Esophagus muscularis mucosa (tissue), 4 donors: ENCODE results near the gene TAAR8. TPM values are rescaled to one million over a fixed set of nuclear protein-coding genes. Genes with fewer than 3 reads are reported as not detected.
"Not testable (repeated sequence)": the region's sequence is repeated elsewhere in the genome, so short reads cannot be mapped to it uniquely, and the experiment has no call there.

Source experiments
- DNase-seq: peaks from one replicate; pipeline ENCODE4 v3.0.0-alpha.2; 2017; ENCODE audit errors: extremely low spot score
- H3K27ac ChIP-seq, 4 donors: fragments of 200-600 bp; sonication (generic); replicated peaks in 1 of 4; 1 replicate in 3 of 4; 2 replicates in 1 of 4; pipeline ENCODE4 v1.5.1; 2016 to 2019; ENCODE audit warnings: mild to moderate bottlenecking in 1 of 4
- H3K27me3 ChIP-seq, 4 donors: fragments of 200-600 bp; sonication (generic); one replicate each; pipeline versions ENCODE4 v1.5.1 to v1.6.0; 2016 to 2019
- H3K36me3 ChIP-seq, 4 donors: fragments of 200-600 bp; sonication (generic); one replicate each; pipeline ENCODE4 v1.5.1; 2016 to 2019
- H3K4me1 ChIP-seq, 4 donors: fragments of 200-600 bp; sonication (generic); one replicate each; pipeline ENCODE4 v1.5.1; 2016 to 2019
- H3K4me3 ChIP-seq, 4 donors: fragments of 200-600 bp; sonication (generic); 1 replicate in 2 of 4; 2 replicates in 2 of 4; pipeline ENCODE4 v1.5.1; 2016 to 2019; ENCODE audit warnings: mild to moderate bottlenecking in 4 of 4, moderate library complexity in 1 of 4
- H3K9me3 ChIP-seq, 4 donors: fragments of 200-600 bp; sonication (generic); 1 replicate in 3 of 4; 2 replicates in 1 of 4; pipeline ENCODE4 v1.5.1; 2016 to 2019
- CTCF ChIP-seq, 3 experiments: fragments of 200-600 bp in 2 of 3; fragments of 450-650 bp in 1 of 3; sonication (generic) in 2 of 3; IDR thresholded peaks; one replicate each; pipeline ENCODE4 v1.5.1; 2017 to 2019; ENCODE audit warnings: antibody characterized with exemption in 3 of 3, mild to moderate bottlenecking in 2 of 3, moderate library complexity in 1 of 3
- EP300 ChIP-seq: sonication (generic); formaldehyde crosslinking; IDR thresholded peaks from one replicate; pipeline ENCODE4 v1.6.1; 2017; ENCODE audit warnings: antibody characterized with exemption
- POLR2A ChIP-seq: fragments of 450-650 bp; IDR thresholded peaks from one replicate; pipeline ENCODE4 v1.6.1; 2017; ENCODE audit warnings: antibody characterized with exemption, moderate library complexity, mild to moderate bottlenecking, low read depth
- POLR2AphosphoS5 ChIP-seq, 2 donors: sonication (generic); formaldehyde crosslinking; IDR thresholded peaks; one replicate each; pipeline ENCODE4 v1.6.1; 2017; ENCODE audit warnings: antibody characterized with exemption in 2 of 2
- WGBS: methylation state at CpG from one replicate; pipeline ENCODE4 v1.1.5; 2018; 5-methylcytosine and 5-hydroxymethylcytosine counted together
- intact Hi-C: fragments of 100-400 bp; cut with DNase I; formaldehyde crosslinking; loops from one replicate; pipeline ENCODE4 v1.15.1; 2023
- total RNA-seq, 4 donors: library from RNA; depleted of rRNA; stranded (reverse); fragments of >200 nt; gene quantifications; one replicate each; pipeline versions ENCODE4 v1.1.0 to v1.2.1, GENCODE V29; 2016

Gene TAAR8
- total RNA-seq, 4 donors from 2014 or later = not detected

- WGBS = 22% methylated on average over 9 of the region's 9 CpGs
- Histone ChIP-seq H3K27me3 (no peaks in the 10 kb centered on the region), H3K9me3 (no peaks in the 10 kb centered on the region), H3K4me1 (peaks cover 0 to 4% (median 2%) of the 10 kb centered on the region in 4 donors), H3K4me3 (no peak overlapping the region), H3K36me3 (no peaks in the 10 kb centered on the region), H3K27ac (no peak overlapping the region)
- TF ChIP-seq POLR2A (no peak), CTCF (IDR thresholded peaks at IDR 0.05) (peak; percentile 72 to 83 (median 76))
- intact Hi-C loops = loop anchor here (10.0 kb wide), 1 partner anchor 264 kb away; the partner anchor contains the start of gene SLC18B1
- DNase-seq = no peak
These were observed 22.0 kb upstream of the TAAR8 start for GRCh38 chr6:132530293-132530974.

- not testable (repeated sequence) for H3K36me3 ChIP-seq
- 86% methylated on average over 2 of the region's 2 CpGs for WGBS
- intact Hi-C loops = loop anchor here (10.0 kb wide), 1 partner anchor 260 kb away; the partner anchor contains the start of gene SLC18B1
These were observed 17.9 kb upstream of the TAAR8 start for GRCh38 chr6:132534546-132534945.

GRCh38 chr6:132537145-132537544 lies 15.3 kb upstream of the TAAR8 start:
- TF ChIP-seq POLR2A = no peak
- no peak for TF ChIP-seq POLR2AphosphoS5 (IDR thresholded peaks at IDR 0.05)
- TF ChIP-seq CTCF (IDR thresholded peaks at IDR 0.05) = no peak
- no peak for TF ChIP-seq EP300

More at GRCh38 chr6:132534546-132534945, 17.9 kb upstream of the TAAR8 start:
- H3K27me3 ChIP-seq, H3K4me3 ChIP-seq, H3K9me3 ChIP-seq, H3K4me1 ChIP-seq, H3K27ac ChIP-seq, DNase-seq: not testable (repeated sequence)

GRCh38 chr6:132537977-132538376 lies 14.5 kb upstream of the TAAR8 start, which contains the start of gene TAAR9:
TAAR9 (plus strand) TSS chr6:132538277; CDS start chr6:132538290, 13 bp downstream.
- Histone ChIP-seq H3K27me3 (peaks cover 0 to 10% (median 0%) of the 10 kb centered on the region in 4 donors), H3K9me3 (no peaks in the 10 kb centered on the region), H3K4me1 (no peaks in the 10 kb centered on the region), H3K27ac (no peak within 1 kb of the TSS), H3K36me3 (no peaks in the 10 kb centered on the region), H3K4me3 (no peak within 1 kb of the TSS)
- DNase-seq = no peak
- no peak for TF ChIP-seq POLR2A
- no peak for TF ChIP-seq EP300
- no peak for TF ChIP-seq POLR2AphosphoS5 (IDR thresholded peaks at IDR 0.05)
- TF ChIP-seq CTCF (IDR thresholded peaks at IDR 0.05) = no peak
- intact Hi-C loops = loop anchor here (10.0 kb wide), 1 partner anchor 257 kb away; the partner anchor contains the start of gene SLC18B1
- WGBS = 89% methylated on average over 4 of the region's 4 CpGs

More at GRCh38 chr6:132537145-132537544, 15.3 kb upstream of the TAAR8 start:
- Histone ChIP-seq H3K36me3 (no peaks in the 10 kb centered on the region), H3K27ac (no peak overlapping the region), H3K9me3 (no peaks in the 10 kb centered on the region), H3K4me3 (no peak overlapping the region), H3K4me1 (no peaks in the 10 kb centered on the region), H3K27me3 (peaks cover 0 to 10% (median 0%) of the 10 kb centered on the region in 4 donors)
- 77% methylated on average over 3 of the region's 3 CpGs for WGBS
- intact Hi-C loops = loop anchor here (10.0 kb wide), 1 partner anchor 258 kb away; the partner anchor contains the start of gene SLC18B1
- DNase-seq = no peak

- no peaks in the 10 kb centered on the region for H3K36me3 ChIP-seq
- H3K4me3 ChIP-seq = no peak overlapping the region
- no peaks in the 10 kb centered on the region for H3K27me3 ChIP-seq
- no peak for DNase-seq
- no peaks in the 10 kb centered on the region for H3K4me1 ChIP-seq
- TF ChIP-seq EP300 = no peak
- H3K9me3 ChIP-seq = no peaks in the 10 kb centered on the region
- no peak overlapping the region for H3K27ac ChIP-seq
- intact Hi-C loops = no loop called here
These were observed 7.6 kb upstream of the TAAR8 start for GRCh38 chr6:132544826-132545225.
